GM12801 (cell line): ENCODE data around the gene CCNG2.

Source experiments
- CTCF ChIP-seq: IDR thresholded peaks from one replicate; pipeline ENCODE4 v1.5.1; 2011; ENCODE audit warnings: control low read depth; ENCODE audit not compliant: insufficient read length; ENCODE audit errors: extremely low read depth

Gene CCNG2

GRCh38 chr4:77197831-77198230 is 40.8 kb downstream of the CCNG2 start:
- no peak for TF ChIP-seq CTCF

GRCh38 chr4:77199276-77199675 is 42.3 kb downstream of the CCNG2 start:
- no peak for TF ChIP-seq CTCF

GRCh38 chr4:77199701-77200100 is 42.7 kb downstream of the CCNG2 start:
- no peak for TF ChIP-seq CTCF

DNA sequence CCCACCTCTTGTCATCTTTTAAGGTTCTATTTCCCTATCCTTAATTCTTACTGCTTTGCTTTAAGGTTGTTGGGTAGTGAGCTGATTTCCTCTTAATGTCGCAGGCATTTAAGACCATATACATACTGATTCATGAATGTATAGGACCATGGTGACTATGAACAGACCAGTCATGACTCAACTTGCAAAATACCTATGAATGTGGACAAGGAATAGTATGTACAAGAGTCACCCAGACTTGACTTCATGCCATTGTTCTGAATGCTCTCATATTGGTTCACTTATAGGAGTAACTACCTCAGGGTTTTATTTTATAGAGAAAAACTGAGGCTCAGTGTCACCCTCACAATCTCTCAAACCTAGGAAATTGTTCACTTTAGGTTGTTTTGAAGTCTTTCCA is 44.3 kb downstream of the CCNG2 start:
- TF ChIP-seq CTCF, result no peak

DNA sequence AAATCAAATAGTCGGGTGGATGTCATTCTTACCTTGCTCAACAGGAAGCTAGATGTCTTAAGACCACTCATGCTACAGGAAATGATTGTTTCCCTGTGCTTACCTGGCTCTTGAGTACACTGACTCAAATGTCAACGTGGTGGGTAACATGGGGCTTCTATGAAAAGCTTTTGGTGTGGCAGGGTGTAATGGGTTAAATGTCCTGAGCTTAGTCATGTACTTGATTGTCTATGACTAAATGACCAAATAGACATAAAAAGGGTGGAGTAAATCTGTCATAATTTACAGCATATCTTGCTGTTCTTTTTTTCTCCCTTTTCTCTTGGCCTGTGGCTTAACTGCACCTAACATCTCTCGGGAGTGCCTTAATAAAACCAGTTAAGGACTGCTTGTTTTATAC is 44.9 kb downstream of the CCNG2 start:
- no peak for TF ChIP-seq CTCF

DNA sequence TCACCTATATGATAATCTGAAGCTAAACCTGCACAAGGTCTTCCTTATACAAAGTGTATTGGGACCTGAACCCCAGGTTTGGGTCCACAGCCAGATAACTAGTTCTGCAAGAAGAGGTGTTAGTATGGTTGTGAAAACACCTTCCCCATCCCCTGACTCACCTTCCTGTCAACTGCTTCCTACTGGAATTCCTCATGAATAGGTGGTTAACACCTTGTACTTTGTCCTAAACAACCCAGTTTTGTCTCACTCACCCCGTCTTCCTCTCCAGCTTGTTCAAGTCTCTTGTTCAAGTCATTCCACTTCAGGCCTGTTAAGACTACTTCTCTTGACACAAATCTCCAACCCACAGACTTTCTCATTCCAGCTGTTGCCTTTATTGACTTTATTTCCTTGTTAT is 45.5 kb downstream of the CCNG2 start:
- no peak for TF ChIP-seq CTCF

DNA sequence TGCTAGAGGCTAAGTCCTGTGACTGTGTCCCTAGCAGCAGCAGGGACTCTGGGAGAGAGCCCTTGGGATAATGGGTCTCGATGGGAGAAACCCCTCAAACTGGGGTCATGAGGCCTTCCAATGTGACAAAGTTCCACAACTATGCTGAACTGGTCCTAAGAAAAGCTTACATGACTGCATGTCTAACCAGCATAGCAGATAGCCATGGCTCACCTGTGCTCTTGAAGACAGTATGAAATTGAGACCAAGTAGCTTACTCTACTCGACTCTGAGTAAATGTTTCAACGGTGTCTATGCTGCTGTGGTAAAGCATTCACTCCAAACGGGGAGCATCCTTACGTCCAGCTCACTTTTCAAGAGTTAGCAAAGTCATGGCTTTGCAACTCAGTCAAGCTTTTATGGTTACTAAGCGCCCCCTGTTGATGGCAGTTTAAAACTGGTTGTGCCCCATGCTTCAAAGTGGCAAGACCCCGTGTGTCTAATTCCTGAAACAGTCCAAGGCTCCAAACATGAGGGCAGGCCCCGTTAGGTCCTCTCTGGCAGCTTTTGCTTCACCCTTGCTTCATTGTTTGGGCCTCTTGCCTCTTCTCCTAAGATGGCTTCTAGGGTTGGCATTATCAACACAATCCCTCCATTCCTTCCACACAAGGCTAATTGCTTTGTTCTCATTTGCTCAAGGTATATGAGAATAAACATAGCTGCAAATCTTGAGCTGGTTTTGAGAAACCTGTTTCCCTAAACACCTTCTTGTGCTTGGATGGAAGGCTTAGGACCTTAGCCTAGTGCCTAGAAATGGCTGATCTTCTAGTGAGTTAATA is 46.6 kb downstream of the CCNG2 start:
- no peak for TF ChIP-seq CTCF
